ENCODE measurements around the gene TSPAN4.

The TSPAN4 gene

GRCh38 chr11:911031-911889, 68.6 kb downstream of the TSPAN4 start:
- no peak for TF ChIP-seq CTCF (IDR thresholded peaks at IDR 0.05; ENCODE audit: low read length, missing control alignments)
- peak overlapping the region; percentile 76 for H3K4me3 ChIP-seq (replicated peaks; ENCODE audit: low read depth, low read length)
- DNase-seq (ENCODE audit: low read depth): peak; percentile 47

GRCh38 chr11:911890-912219, 69.2 kb downstream of the TSPAN4 start:
- no peak overlapping the region for H3K4me3 ChIP-seq (replicated peaks; ENCODE audit: low read depth, low read length)
- no peak for TF ChIP-seq CTCF (IDR thresholded peaks at IDR 0.05; ENCODE audit: low read length, missing control alignments)
- no peak for DNase-seq (ENCODE audit: low read depth)

GRCh38 chr11:912266-912665, 69.6 kb downstream of the TSPAN4 start:
- H3K4me3 ChIP-seq (replicated peaks; ENCODE audit: low read depth, low read length): no peak overlapping the region
- no peak for DNase-seq (ENCODE audit: low read depth)
- no peak for TF ChIP-seq CTCF (IDR thresholded peaks at IDR 0.05; ENCODE audit: low read length, missing control alignments)

GRCh38 chr11:913043-913442, 70.4 kb downstream of the TSPAN4 start:
- TF ChIP-seq CTCF (IDR thresholded peaks at IDR 0.05; ENCODE audit: low read length, missing control alignments): no peak

GRCh38 chr11:914204-914603, 71.6 kb downstream of the TSPAN4 start:
- no peak overlapping the region for H3K4me3 ChIP-seq (replicated peaks; ENCODE audit: low read depth, low read length)
- TF ChIP-seq CTCF (IDR thresholded peaks at IDR 0.05; ENCODE audit: low read length, missing control alignments): no peak
- DNase-seq (ENCODE audit: low read depth): no peak

More at GRCh38 chr11:913043-913442, 70.4 kb downstream of the TSPAN4 start:
- DNase-seq (ENCODE audit: low read depth): no peak
- H3K4me3 ChIP-seq (replicated peaks; ENCODE audit: low read depth, low read length): no peak overlapping the region

- TF ChIP-seq CTCF (IDR thresholded peaks at IDR 0.05; ENCODE audit: low read length, missing control alignments): no peak
- no peak for DNase-seq (ENCODE audit: low read depth)
- H3K4me3 ChIP-seq (replicated peaks; ENCODE audit: low read depth, low read length): no peak overlapping the region
Observed at GRCh38 chr11:914747-915501, 72.3 kb downstream of the TSPAN4 start.
